ENCODE data around the gene CENPT.

DNA sequence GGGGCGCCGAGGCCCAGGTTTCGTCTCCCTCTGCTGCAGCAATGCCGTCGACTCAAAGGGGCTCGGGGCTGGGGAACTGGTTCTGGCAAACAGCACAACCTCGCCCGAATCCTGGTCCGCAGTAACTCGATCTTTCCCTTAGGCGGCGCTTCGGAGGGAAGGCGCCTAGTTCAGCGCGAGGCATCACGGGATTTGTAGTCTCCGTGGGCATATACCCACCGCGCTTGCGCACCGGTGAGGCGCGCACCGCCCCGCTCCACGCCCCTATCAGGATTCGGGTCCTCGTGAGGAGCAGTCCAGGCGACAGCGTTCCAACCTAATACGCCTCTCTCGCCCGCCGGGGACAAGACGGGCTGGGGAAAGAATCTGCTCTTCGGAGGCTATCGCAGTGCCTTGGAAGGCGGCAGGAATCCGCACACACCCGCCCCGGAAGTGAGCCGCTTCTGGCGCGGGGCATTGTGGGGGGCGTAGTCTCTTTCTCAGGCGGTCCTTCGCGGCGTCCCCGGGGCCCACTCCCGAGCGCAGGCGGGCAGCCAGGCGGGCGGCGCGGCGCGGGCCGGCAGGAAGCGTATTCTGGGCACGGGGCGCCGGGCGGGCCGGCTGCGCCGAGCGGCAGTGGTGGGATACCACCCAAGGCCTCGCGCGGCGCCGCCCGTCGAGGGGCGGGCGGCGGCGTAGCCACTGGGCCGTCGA lies 5.5 kb downstream of the CENPT start, which contains the start of gene THAP11:
- TF ChIP-seq, protein P1, sequence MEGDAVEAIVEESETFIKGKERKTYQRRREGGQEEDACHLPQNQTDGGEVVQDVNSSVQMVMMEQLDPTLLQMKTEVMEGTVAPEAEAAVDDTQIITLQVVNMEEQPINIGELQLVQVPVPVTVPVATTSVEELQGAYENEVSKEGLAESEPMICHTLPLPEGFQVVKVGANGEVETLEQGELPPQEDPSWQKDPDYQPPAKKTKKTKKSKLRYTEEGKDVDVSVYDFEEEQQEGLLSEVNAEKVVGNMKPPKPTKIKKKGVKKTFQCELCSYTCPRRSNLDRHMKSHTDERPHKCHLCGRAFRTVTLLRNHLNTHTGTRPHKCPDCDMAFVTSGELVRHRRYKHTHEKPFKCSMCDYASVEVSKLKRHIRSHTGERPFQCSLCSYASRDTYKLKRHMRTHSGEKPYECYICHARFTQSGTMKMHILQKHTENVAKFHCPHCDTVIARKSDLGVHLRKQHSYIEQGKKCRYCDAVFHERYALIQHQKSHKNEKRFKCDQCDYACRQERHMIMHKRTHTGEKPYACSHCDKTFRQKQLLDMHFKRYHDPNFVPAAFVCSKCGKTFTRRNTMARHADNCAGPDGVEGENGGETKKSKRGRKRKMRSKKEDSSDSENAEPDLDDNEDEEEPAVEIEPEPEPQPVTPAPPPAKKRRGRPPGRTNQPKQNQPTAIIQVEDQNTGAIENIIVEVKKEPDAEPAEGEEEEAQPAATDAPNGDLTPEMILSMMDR (IDR thresholded peaks at IDR 0.05; ENCODE audit: insufficient read depth, low read length, poor library complexity, severe bottlenecking) = peak; percentile 52
- no peak for TF ChIP-seq EZH2phosphoT487 (conservative IDR thresholded peaks at IDR 0.05; ENCODE audit: low read length)
